ENCODE results near the gene MAFF.
"Not testable (repeated sequence)": the region's sequence is repeated elsewhere in the genome, so short reads cannot be mapped to it uniquely, and the experiment has no call there.

Gene MAFF

GRCh38 chr22:38201711-38202436, at the start of gene MAFF:
Gene MAFF (plus strand): TSS chr22:38201994. CDS start chr22:38213854, 11,860 bp downstream.
- in situ Hi-C loops (cut with HindIII; ENCODE audit: low sequenced_read_pairs) = no loop called here

- in situ Hi-C loops (cut with HindIII; ENCODE audit: low sequenced_read_pairs) = no loop called here
Observed at GRCh38 chr22:38153821-38154562, 47.8 kb upstream of the MAFF start.

- in situ Hi-C loops (cut with HindIII; ENCODE audit: low sequenced_read_pairs) = not testable (repeated sequence)
Observed at GRCh38 chr22:38154563-38154915, 47.3 kb upstream of the MAFF start.

GRCh38 chr22:38155703-38156102, 46.1 kb upstream of the MAFF start:
- in situ Hi-C loops (cut with HindIII; ENCODE audit: low sequenced_read_pairs) = no loop called here

- in situ Hi-C loops (cut with HindIII; ENCODE audit: low sequenced_read_pairs) = no loop called here
Observed at GRCh38 chr22:38162881-38163843, 38.6 kb upstream of the MAFF start.

GRCh38 chr22:38163844-38164550, 37.8 kb upstream of the MAFF start:
- in situ Hi-C loops (cut with HindIII; ENCODE audit: low sequenced_read_pairs) = no loop called here

GRCh38 chr22:38164551-38164918, 37.3 kb upstream of the MAFF start:
- in situ Hi-C loops (cut with HindIII; ENCODE audit: low sequenced_read_pairs) = no loop called here

GRCh38 chr22:38165922-38166593, 35.7 kb upstream of the MAFF start:
- in situ Hi-C loops (cut with HindIII; ENCODE audit: low sequenced_read_pairs) = no loop called here

- in situ Hi-C loops (cut with HindIII; ENCODE audit: low sequenced_read_pairs) = no loop called here
Observed at GRCh38 chr22:38167988-38168407, 33.8 kb upstream of the MAFF start.

GRCh38 chr22:38169116-38169515, 32.7 kb upstream of the MAFF start:
- in situ Hi-C loops (cut with HindIII; ENCODE audit: low sequenced_read_pairs) = no loop called here

GRCh38 chr22:38170469-38170868, 31.3 kb upstream of the MAFF start:
- in situ Hi-C loops (cut with HindIII; ENCODE audit: low sequenced_read_pairs) = loop anchor here (5.0 kb wide), 4 partner anchors 53 to 132 kb away; no protein-coding TSS in a partner anchor

- in situ Hi-C loops (cut with HindIII; ENCODE audit: low sequenced_read_pairs) = loop anchor here (5.0 kb wide), 4 partner anchors 55 to 130 kb away; no protein-coding TSS in a partner anchor
Observed at GRCh38 chr22:38171927-38172831, 29.6 kb upstream of the MAFF start.

- in situ Hi-C loops (cut with HindIII; ENCODE audit: low sequenced_read_pairs) = loop anchor here (5.0 kb wide), 4 partner anchors 56 to 129 kb away; no protein-coding TSS in a partner anchor
Observed at GRCh38 chr22:38172832-38173640, 28.8 kb upstream of the MAFF start.

- in situ Hi-C loops (cut with HindIII; ENCODE audit: low sequenced_read_pairs) = loop anchor here (5.0 kb wide), 4 partner anchors 56 to 129 kb away; no protein-coding TSS in a partner anchor
Observed at GRCh38 chr22:38173641-38173906, 28.2 kb upstream of the MAFF start.

- in situ Hi-C loops (cut with HindIII; ENCODE audit: low sequenced_read_pairs) = loop anchor here (5.0 kb wide), 4 partner anchors 57 to 128 kb away; no protein-coding TSS in a partner anchor
Observed at GRCh38 chr22:38174626-38175025, 27.2 kb upstream of the MAFF start.

- in situ Hi-C loops (cut with HindIII; ENCODE audit: low sequenced_read_pairs) = no loop called here
Observed at GRCh38 chr22:38175206-38176118, 26.3 kb upstream of the MAFF start.

- in situ Hi-C loops (cut with HindIII; ENCODE audit: low sequenced_read_pairs) = no loop called here
Observed at GRCh38 chr22:38176170-38176741, 25.5 kb upstream of the MAFF start.
